ENCODE results near the gene SEC14L6.

DNA sequence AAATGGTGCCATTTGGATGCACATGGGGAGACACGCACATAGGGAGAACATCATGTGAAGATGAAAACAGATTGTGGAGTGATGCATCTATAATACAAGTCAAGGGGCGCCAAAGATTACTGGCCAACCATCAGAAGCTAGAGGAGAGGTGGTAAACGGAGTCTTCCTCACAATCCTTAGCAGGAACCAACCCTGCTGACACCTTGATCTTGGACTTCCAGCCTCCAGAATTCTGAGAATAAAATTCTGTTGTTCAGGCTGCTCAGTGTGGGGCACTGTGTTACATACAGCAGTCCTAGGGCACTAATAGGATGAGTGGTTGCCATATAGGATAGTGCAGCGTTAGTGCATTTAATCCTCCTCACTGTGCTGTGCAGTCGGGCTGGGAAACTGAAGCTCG lies 33.1 kb downstream of the SEC14L6 start:
- TF ChIP-seq CTCF (IDR thresholded peaks at IDR 0.05) (no peak), POLR2A (IDR thresholded peaks at IDR 0.05) (no peak)
